Smooth muscle cell (in vitro differentiated cells): Measurements from ENCODE around the gene TP53RK. TPM values are rescaled to one million over a fixed set of nuclear protein-coding genes. Genes with fewer than 3 reads are reported as not detected.

Source experiments
- DNase-seq: peaks from one replicate; lab custom pipeline; 2025; ENCODE audit not compliant: unreplicated experiment; lab: John Stamatoyannopoulos, UW
- H2AFZ ChIP-seq: fragments of 200-600 bp; sonication (generic); 2 replicates; pipeline ENCODE4 v1.6.0; 2016; ENCODE audit warnings: antibody characterized with exemption, low read depth, mild to moderate bottlenecking
- H3F3A ChIP-seq: fragments of 200-600 bp; sonication (generic); 2 replicates; pipeline ENCODE4 v1.6.0; 2017; ENCODE audit warnings: antibody characterized with exemption, low read depth
- H3K27ac ChIP-seq: fragments of 200-600 bp; sonication (generic); 2 replicates; pipeline ENCODE4 v1.5.1; 2016; ENCODE audit warnings: low read depth, mild to moderate bottlenecking
- H3K27me3 ChIP-seq: fragments of 200-600 bp; sonication (generic); 2 replicates; pipeline ENCODE4 v1.6.1; 2016; ENCODE audit warnings: low read depth, mild to moderate bottlenecking
- H3K36me3 ChIP-seq: fragments of 200-600 bp; sonication (generic); 2 replicates; pipeline ENCODE4 v1.5.1; 2016; ENCODE audit warnings: low read depth
- H3K4me1 ChIP-seq: fragments of 200-600 bp; sonication (generic); 2 replicates; pipeline ENCODE4 v1.5.1; 2016; ENCODE audit warnings: low read depth
- H3K4me2 ChIP-seq: fragments of 200-600 bp; sonication (generic); 2 replicates; pipeline ENCODE4 v1.6.0; 2016; ENCODE audit warnings: mild to moderate bottlenecking
- H3K4me3 ChIP-seq: fragments of 200-600 bp; sonication (generic); 2 replicates; pipeline ENCODE4 v1.5.1; 2016; ENCODE audit warnings: mild to moderate bottlenecking
- H3K79me2 ChIP-seq: fragments of 200-600 bp; sonication (generic); 2 replicates; pipeline ENCODE4 v1.6.0; 2016; ENCODE audit warnings: low read depth, mild to moderate bottlenecking
- H3K9ac ChIP-seq: fragments of 200-600 bp; sonication (generic); 2 replicates; pipeline ENCODE4 v1.6.0; 2016; ENCODE audit warnings: low read depth
- H3K9me3 ChIP-seq: fragments of 200-600 bp; sonication (generic); replicated peaks from 2 replicates; pipeline ENCODE4 v1.5.1; 2016; ENCODE audit warnings: low read depth
- H4K20me1 ChIP-seq: fragments of 200-600 bp; sonication (generic); 2 replicates; pipeline ENCODE4 v1.6.0; 2016; ENCODE audit warnings: low read depth
- WGBS: methylation state at CpG from one replicate; pipeline ENCODE4 v1.1.7; 2016; ENCODE audit warnings: low lambda C conversion rate; 5-methylcytosine and 5-hydroxymethylcytosine counted together
- polyA plus RNA-seq: library from polyadenylated mRNA; unstranded; fragments of >200 nt; fragmentation: Nextera tagmentation; extraction: Ambion mirVana; gene quantifications from 2 replicates; pipeline ENCODE4 v1.2.1, GENCODE V29; 2016
- total RNA-seq: library from RNA; depleted of rRNA; stranded (reverse); fragments of >200 nt; gene quantifications from 2 replicates; pipeline ENCODE4 v1.2.3, GENCODE V29; 2014
- TF ChIP-seq, protein P1 (sequence below): fragments of 200-600 bp; sonication (generic); IDR thresholded peaks from 2 replicates; pipeline ENCODE4 v1.5.1; 2017; ENCODE audit warnings: borderline replicate concordance, mild to moderate bottlenecking, antibody characterized with exemption; ENCODE audit not compliant: insufficient read depth, poor library complexity, severe bottlenecking

TP53RK gene
- total and polyA plus RNA-seq, 2 experiments from 2014 or later = 26.5 to 30.9 TPM

DNA sequence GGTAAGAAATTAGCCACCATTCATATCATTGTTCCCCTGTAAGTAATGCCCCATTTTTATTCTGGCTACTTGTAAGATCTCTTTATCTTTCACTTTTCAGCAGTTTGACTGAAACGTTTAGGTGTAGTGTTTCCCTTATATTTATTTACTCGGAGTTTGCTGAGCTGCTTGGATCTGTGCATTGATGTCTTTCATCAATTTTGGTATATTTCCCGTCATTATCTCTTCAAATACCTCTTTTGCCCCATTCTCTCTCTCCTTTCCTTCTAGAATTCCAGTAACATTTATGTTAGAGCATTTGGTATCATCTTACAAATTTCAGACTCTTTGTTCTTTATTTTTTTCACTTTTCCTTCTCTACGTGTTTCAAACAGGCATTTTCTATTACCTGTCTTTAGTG lies 28.8 kb downstream of the TP53RK start:
- no peaks in the 10 kb centered on the region for H3K79me2 ChIP-seq
- WGBS = 88% methylated on average over 4 of the region's 4 CpGs
- no peaks in the 10 kb centered on the region for H3K9me3 ChIP-seq
- H3K27me3 ChIP-seq = no peaks in the 10 kb centered on the region
- no peaks in the 10 kb centered on the region for H4K20me1 ChIP-seq
- no peak overlapping the region for H3K4me2 ChIP-seq
- no peak overlapping the region for H3K9ac ChIP-seq
- H3K4me1 ChIP-seq = no peaks in the 10 kb centered on the region
- H3K4me3 ChIP-seq = no peak overlapping the region
- H2AFZ ChIP-seq = no peak overlapping the region
- H3K27ac ChIP-seq = no peak overlapping the region
- H3K36me3 ChIP-seq = peaks cover 7% of the 10 kb centered on the region
- no peaks in the 10 kb centered on the region for H3F3A ChIP-seq
- no peak for DNase-seq
- TF ChIP-seq, protein P1, sequence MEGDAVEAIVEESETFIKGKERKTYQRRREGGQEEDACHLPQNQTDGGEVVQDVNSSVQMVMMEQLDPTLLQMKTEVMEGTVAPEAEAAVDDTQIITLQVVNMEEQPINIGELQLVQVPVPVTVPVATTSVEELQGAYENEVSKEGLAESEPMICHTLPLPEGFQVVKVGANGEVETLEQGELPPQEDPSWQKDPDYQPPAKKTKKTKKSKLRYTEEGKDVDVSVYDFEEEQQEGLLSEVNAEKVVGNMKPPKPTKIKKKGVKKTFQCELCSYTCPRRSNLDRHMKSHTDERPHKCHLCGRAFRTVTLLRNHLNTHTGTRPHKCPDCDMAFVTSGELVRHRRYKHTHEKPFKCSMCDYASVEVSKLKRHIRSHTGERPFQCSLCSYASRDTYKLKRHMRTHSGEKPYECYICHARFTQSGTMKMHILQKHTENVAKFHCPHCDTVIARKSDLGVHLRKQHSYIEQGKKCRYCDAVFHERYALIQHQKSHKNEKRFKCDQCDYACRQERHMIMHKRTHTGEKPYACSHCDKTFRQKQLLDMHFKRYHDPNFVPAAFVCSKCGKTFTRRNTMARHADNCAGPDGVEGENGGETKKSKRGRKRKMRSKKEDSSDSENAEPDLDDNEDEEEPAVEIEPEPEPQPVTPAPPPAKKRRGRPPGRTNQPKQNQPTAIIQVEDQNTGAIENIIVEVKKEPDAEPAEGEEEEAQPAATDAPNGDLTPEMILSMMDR = no peak

DNA sequence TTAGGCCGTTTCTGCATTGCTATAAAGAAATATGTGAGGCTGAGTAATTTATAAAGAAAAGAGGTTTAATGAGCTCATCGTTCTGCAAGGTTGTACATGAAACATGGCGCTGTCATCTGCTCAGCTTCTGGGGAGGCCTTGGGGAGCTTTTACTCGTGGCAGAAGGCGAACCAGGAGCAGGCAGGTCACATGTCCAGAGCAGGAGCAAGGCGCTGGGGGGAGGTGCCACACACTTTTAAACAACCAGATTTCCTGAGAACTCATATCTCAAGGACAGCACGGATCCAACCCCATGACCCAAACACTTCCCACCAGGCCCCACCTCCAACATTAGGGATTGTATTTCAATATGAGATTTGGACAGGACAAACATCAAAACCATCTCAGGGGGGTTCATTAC lies 31.6 kb downstream of the TP53RK start:
- H3K27ac ChIP-seq = no peak overlapping the region
- no peak overlapping the region for H3K4me2 ChIP-seq
- no peak overlapping the region for H3K4me3 ChIP-seq
- H3F3A ChIP-seq = no peaks in the 10 kb centered on the region
- DNase-seq = no peak
- 90% methylated on average over 7 of the region's 7 CpGs for whole genome bisulfite sequencing
- no peak overlapping the region for H2AFZ ChIP-seq
- peaks cover 15% of the 10 kb centered on the region for H3K27me3 ChIP-seq
- no peaks in the 10 kb centered on the region for H3K9me3 ChIP-seq
- TF ChIP-seq, protein P1 = no peak
- peaks cover 7% of the 10 kb centered on the region for H3K36me3 ChIP-seq
- no peaks in the 10 kb centered on the region for H4K20me1 ChIP-seq
- no peak overlapping the region for H3K9ac ChIP-seq
- no peaks in the 10 kb centered on the region for H3K4me1 ChIP-seq
- H3K79me2 ChIP-seq = no peaks in the 10 kb centered on the region

DNA sequence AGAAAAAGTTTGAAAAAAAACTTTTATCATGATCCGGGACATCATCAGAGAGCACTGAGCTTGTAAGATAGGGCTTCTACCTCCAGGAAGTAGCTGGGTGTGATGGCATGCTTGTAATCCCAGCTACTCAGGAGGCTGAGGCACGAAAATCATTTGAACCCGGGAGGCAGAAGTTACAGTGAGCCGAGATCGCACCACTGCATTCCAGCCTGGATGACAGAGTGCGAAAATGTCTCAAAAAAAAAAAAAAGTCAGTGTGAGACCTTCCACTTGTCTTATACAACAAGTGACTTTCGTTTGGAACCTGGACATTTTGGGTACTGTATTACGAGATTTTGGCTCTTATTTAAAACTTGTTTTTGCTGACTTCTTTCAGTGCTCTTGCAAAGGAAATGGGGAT lies 32.1 kb downstream of the TP53RK start:
- 92% methylated on average over 8 of the region's 8 CpGs for WGBS
- Histone ChIP-seq H3F3A (no peaks in the 10 kb centered on the region), H3K79me2 (no peaks in the 10 kb centered on the region)

DNA sequence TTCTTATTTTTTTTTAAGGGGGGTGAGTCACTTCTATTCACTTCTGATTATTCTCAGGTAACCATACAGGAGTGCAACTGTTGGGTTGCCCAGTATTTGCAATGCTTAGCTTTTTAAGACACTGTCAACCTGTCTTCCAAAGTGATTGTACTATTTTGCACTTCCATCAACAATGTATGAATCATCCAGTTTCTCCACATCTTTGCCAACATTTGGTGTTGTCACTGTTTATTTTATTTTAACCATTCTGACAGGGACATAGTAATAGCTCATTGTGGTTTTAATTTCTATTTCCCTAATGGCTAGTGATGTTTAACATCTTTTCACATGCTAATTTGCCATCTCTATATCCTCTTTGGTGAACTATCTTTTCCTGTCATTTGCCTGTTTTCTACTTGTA lies 36.5 kb downstream of the TP53RK start:
- Histone ChIP-seq H3K9me3 (no peaks in the 10 kb centered on the region), H3K4me3 (no peak overlapping the region), H3K4me1 (peaks cover under 1% of the 10 kb centered on the region), H3K27ac (no peak overlapping the region), H3K27me3 (peaks cover 51% of the 10 kb centered on the region), H2AFZ (no peak overlapping the region), H3F3A (no peaks in the 10 kb centered on the region), H4K20me1 (no peaks in the 10 kb centered on the region), H3K9ac (no peak overlapping the region), H3K36me3 (no peaks in the 10 kb centered on the region), H3K4me2 (no peak overlapping the region), H3K79me2 (no peaks in the 10 kb centered on the region)
- no peak for DNase-seq
- TF ChIP-seq, protein P1 = no peak

More for the DNA sequence above, 32.1 kb downstream of the TP53RK start:
- Histone ChIP-seq H3K9me3 (no peaks in the 10 kb centered on the region), H3K27ac (no peak overlapping the region), H4K20me1 (no peaks in the 10 kb centered on the region), H3K9ac (no peak overlapping the region), H3K4me1 (no peaks in the 10 kb centered on the region), H3K36me3 (peaks cover 7% of the 10 kb centered on the region), H3K4me3 (no peak overlapping the region), H2AFZ (no peak overlapping the region), H3K27me3 (peaks cover 20% of the 10 kb centered on the region), H3K4me2 (no peak overlapping the region)
- TF ChIP-seq, protein P1 = no peak
- no peak for DNase-seq
